Bronchial epithelial cell (primary cell): Measurements from ENCODE around the gene PLXNA4. TPM values are rescaled to one million over a fixed set of nuclear protein-coding genes. Genes with fewer than 3 reads are reported as not detected.

Experiments
- DNase-seq: peaks from one replicate; pipeline ENCODE4 v3.0.0-alpha.2; 2010; ENCODE audit warnings: low read depth
- FAIRE-seq: peaks from 2 replicates; lab custom pipeline; 2011; peaks lifted over from hg19 to GRCh38; lab: Jason Lieb, UNC
- H3K27me3 ChIP-seq: 2 replicates; pipeline ENCODE4 v1.5.1; 2011; ENCODE audit warnings: low read length; ENCODE audit not compliant: control insufficient read depth, insufficient read depth
- H3K36me3 ChIP-seq: 2 replicates; pipeline ENCODE4 v1.5.1; 2011; ENCODE audit warnings: low read length; ENCODE audit not compliant: control insufficient read depth, insufficient read depth
- H3K4me3 ChIP-seq: 2 replicates; pipeline ENCODE4 v1.5.1; 2011; ENCODE audit warnings: mild to moderate bottlenecking, low read depth, low read length, control low read depth
- total RNA-seq: library from RNA; depleted of rRNA; stranded (reverse); fragments of >200 nt; gene quantifications from 2 replicates; pipeline ENCODE4 v1.2.1, GENCODE V29; 2014
- TF ChIP-seq, protein P1 (sequence below): IDR thresholded peaks from 2 replicates; pipeline ENCODE4 v1.5.1; 2011; ENCODE audit warnings: mild to moderate bottlenecking, moderate library complexity, low read length, control low read depth, inconsistent platforms; ENCODE audit not compliant: insufficient read depth, severe bottlenecking

Gene PLXNA4
- total RNA-seq, 1 donor from 2014 or later, result under 0.01 TPM

DNA sequence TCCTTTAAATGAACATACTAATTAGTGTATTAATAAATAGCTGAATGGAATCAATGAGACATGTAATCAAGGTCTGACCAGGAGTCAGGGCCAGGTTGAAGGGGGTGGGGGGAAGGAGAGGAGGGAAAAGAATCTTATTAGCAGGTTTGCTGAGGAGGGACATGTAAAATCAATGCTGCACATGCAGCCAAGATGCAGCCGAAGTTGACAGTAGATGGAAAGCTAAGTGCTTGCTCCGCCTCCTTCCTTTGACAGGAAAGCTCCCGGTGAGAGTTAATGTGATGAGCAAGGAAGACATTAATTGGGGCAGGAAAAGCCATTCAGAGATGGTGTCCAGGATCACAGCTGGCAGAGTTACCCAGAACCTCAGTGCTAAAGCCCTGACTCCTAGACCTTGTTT, 24.4 kb downstream of the PLXNA4 start:
- FAIRE-seq, result no peak
- DNase-seq, result no peak
- Histone ChIP-seq H3K27me3 (no peaks in the 10 kb centered on the region), H3K4me3 (no peak overlapping the region), H3K36me3 (no peaks in the 10 kb centered on the region)
- TF ChIP-seq, protein P1, sequence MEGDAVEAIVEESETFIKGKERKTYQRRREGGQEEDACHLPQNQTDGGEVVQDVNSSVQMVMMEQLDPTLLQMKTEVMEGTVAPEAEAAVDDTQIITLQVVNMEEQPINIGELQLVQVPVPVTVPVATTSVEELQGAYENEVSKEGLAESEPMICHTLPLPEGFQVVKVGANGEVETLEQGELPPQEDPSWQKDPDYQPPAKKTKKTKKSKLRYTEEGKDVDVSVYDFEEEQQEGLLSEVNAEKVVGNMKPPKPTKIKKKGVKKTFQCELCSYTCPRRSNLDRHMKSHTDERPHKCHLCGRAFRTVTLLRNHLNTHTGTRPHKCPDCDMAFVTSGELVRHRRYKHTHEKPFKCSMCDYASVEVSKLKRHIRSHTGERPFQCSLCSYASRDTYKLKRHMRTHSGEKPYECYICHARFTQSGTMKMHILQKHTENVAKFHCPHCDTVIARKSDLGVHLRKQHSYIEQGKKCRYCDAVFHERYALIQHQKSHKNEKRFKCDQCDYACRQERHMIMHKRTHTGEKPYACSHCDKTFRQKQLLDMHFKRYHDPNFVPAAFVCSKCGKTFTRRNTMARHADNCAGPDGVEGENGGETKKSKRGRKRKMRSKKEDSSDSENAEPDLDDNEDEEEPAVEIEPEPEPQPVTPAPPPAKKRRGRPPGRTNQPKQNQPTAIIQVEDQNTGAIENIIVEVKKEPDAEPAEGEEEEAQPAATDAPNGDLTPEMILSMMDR, result no peak

DNA sequence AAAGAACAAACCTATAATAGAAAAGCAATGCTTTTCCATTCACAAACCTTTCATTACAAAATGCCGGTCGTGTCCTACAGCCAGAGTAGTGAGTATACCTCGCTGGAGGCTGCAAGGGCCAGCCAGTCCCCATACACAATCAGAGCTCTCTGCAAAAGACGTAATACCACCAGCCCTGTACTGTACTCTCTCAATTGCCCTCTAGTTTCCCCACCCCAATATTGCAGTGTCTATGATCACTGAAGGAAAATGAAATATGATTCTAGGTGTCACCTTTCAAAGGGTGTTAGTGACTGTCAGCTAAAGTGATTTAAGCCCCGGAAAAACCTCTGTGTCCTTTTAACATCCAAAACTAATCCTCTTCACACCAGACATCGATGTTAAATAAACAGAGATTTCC, 24.8 kb downstream of the PLXNA4 start:
- TF ChIP-seq, protein P1, result no peak
- H3K27me3 ChIP-seq, result no peaks in the 10 kb centered on the region
- FAIRE-seq (no peak), DNase-seq (no peak)
- no peaks in the 10 kb centered on the region for H3K36me3 ChIP-seq
- H3K4me3 ChIP-seq, result no peak overlapping the region

DNA sequence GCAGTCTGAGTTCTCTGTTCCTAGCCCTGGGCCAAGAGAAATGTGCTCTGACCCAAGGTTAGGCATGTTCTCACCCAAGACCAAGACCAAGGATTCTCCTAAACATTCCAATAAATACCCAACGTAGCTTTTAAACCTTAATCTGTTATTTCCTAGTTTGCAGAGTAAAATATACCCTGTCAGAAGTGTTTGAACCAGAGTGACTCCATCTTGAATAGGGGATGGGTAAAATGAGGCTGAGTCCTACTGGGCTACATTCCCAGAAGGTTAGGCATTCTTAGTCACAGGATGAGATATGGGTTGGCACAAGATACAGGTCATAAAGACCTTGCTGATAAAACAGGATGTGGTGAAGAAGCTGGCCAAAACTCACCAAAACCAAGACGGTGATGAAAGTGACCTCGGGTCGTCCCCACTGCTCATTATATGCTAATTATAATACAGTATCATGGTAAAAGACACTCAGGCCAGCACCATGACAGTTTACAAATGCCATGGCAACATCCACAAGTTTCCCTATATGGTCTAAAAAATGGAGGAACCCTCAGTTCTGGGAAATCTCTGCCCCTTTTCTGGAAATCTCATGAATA, 27.7 kb downstream of the PLXNA4 start:
- Histone ChIP-seq H3K4me3 (no peak overlapping the region), H3K27me3 (no peaks in the 10 kb centered on the region), H3K36me3 (no peaks in the 10 kb centered on the region)
- TF ChIP-seq, protein P1, result no peak
- peak; percentile 66 for DNase-seq
- no peak for FAIRE-seq

DNA sequence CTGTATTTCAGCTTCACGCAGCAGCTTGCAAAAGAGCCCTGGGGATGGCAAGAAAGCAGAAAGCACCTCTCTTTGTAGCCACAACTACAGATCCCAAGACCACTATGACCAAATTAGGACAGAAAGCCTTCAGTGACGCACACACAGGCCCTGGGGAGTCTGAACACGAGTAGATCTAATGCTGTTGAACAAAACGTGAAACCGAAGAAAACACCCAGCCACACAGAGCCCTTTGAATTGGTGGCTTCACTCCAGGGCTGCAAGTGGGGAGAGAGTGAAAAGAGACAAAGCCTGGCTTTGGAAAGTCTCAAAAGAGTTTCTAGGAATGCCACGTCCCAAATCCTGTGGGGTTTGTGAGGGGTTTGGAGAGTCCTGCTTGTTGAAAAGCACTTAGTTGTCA, 28.4 kb downstream of the PLXNA4 start:
- Histone ChIP-seq H3K36me3 (no peaks in the 10 kb centered on the region), H3K27me3 (no peaks in the 10 kb centered on the region), H3K4me3 (no peak overlapping the region)
- FAIRE-seq, result peak; percentile 40
- TF ChIP-seq, protein P1, result no peak
- DNase-seq, result no peak

GRCh38 chr7:132546366-132547127, 29.7 kb downstream of the PLXNA4 start:
- H3K27me3 ChIP-seq, result no peaks in the 10 kb centered on the region
- no peaks in the 10 kb centered on the region for H3K36me3 ChIP-seq
- no peak for FAIRE-seq
- no peak overlapping the region for H3K4me3 ChIP-seq
- TF ChIP-seq, protein P1, result no peak
- DNase-seq, result no peak
